Stomach (tissue), 9 donors: ENCODE data around the gene ASTN2. TPM values are rescaled to one million over a fixed set of nuclear protein-coding genes. Genes with fewer than 3 reads are reported as not detected.
"Not testable (repeated sequence)": the region's sequence is repeated elsewhere in the genome, so short reads cannot be mapped to it uniquely, and the experiment has no call there.

Experiments used
- DNase-seq, 2 donors: peaks; one replicate each; pipeline versions ENCODE4 v3.0.0 to v3.0.0-alpha.2; 2013 to 2019
- H3K27ac ChIP-seq, 5 donors: fragments of 200-600 bp in 4 of 5; sonication (generic) in 4 of 5; one replicate each; pipeline ENCODE4 v1.5.1; 2013 to 2019; ENCODE audit warnings: mild to moderate bottlenecking in 1 of 5, moderate library complexity in 1 of 5
- H3K27me3 ChIP-seq, 3 donors: fragments of 200-600 bp; sonication (generic); one replicate each; pipeline ENCODE4 v1.5.1; 2017 to 2019; ENCODE audit warnings: mixed run types in 1 of 3
- H3K36me3 ChIP-seq, 4 donors: fragments of 200-600 bp; sonication (generic); 1 replicate in 3 of 4; 2 replicates in 1 of 4; pipeline ENCODE4 v1.5.1; 2016 to 2019
- H3K4me1 ChIP-seq, 4 donors: fragments of 200-600 bp; sonication (generic); one replicate each; pipeline ENCODE4 v1.5.1; 2016 to 2019
- H3K4me3 ChIP-seq, 4 donors: fragments of 200-600 bp; sonication (generic) in 3 of 4; one replicate each; pipeline ENCODE4 v1.5.1; 2016 to 2019; ENCODE audit warnings: mild to moderate bottlenecking in 1 of 4
- H3K9me3 ChIP-seq, 4 donors: fragments of 200-600 bp; sonication (generic); one replicate each; pipeline ENCODE4 v1.5.1; 2016 to 2019
- EP300 ChIP-seq: sonication (generic); formaldehyde crosslinking; IDR thresholded peaks from one replicate; pipeline ENCODE4 v1.6.1; 2017; ENCODE audit warnings: antibody characterized with exemption
- POLR2A ChIP-seq, 4 donors: fragments of 450-650 bp; IDR thresholded peaks; one replicate each; pipeline ENCODE4 v1.6.1; 2016; ENCODE audit warnings: antibody characterized with exemption in 4 of 4, control low read depth in 2 of 4, mild to moderate bottlenecking in 1 of 4, moderate library complexity in 1 of 4
- POLR2AphosphoS5 ChIP-seq, 3 donors: sonication (generic); formaldehyde crosslinking; IDR thresholded peaks; one replicate each; pipeline ENCODE4 v1.6.1; 2016; ENCODE audit warnings: antibody characterized with exemption in 3 of 3
- WGBS, 5 donors: extraction: QIAGEN DNeasy Blood & Tissue Kit in 3 of 5; methylation state at CpG; one replicate each; pipeline versions ENCODE4 v1.1.5 to v1.1.7; 2013 to 2018; 5-methylcytosine and 5-hydroxymethylcytosine counted together
- intact Hi-C: fragments of 100-400 bp; cut with DNase I; formaldehyde crosslinking; loops from one replicate; pipeline ENCODE4 v1.15.1; 2023; ENCODE audit warnings: low total_unique reads
- polyA plus RNA-seq, 3 donors: library from polyadenylated mRNA; stranded (reverse); fragments of 200-250 nt; gene quantifications; one replicate each; pipeline ENCODE4 v1.2.3, GENCODE V29; 2013
- total RNA-seq, 5 donors: library from RNA; depleted of rRNA; stranded (reverse); fragments of >200 nt; gene quantifications; one replicate each; pipeline versions ENCODE4 v1.1.0 to v1.2.3, GENCODE V29; 2014 to 2016
- TF ChIP-seq, protein P1 (sequence below), 7 experiments: fragments of 450-650 bp in 4 of 7; fragments of 200-600 bp in 3 of 7; sonication (generic) in 3 of 7; IDR thresholded peaks; one replicate each; pipeline ENCODE4 v1.5.1; 2016 to 2019; ENCODE audit warnings: antibody characterized with exemption in 7 of 7, control low read depth in 2 of 7, mild to moderate bottlenecking in 1 of 7
- donor health status: healthy with polysubstance abuse.
- donor health status: Bipolar disorder and iron deficiency.
- donor health status: healthy.

Gene ASTN2
- total and polyA plus RNA-seq, 8 donors = 2.1 to 22.3 (median 4.2) TPM; not detected in 1

DNA sequence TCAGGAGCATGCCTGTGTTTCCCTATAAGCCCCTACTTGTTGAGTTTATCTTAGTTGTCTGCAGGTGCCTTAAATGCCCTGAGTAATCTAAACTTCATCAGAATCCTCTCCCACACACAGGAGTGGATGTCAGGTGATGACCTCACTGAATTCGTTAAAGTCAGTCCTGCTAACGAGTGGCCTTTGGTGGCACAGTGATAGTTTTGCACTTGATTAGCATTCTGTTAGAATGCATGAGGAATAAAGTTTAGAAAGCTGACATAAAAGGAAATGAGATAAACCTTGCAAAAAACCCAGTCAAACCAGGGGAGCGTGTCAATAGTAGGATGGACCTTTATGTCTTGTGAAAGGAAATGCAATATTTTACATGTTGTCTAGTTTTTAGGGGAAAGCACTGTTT lies 723.2 kb downstream of the ASTN2 start:
- H3K9me3 ChIP-seq = no peaks in the 10 kb centered on the region
- DNase-seq = no peak
- WGBS, 5 donors = 81 to 90% (median 84%) methylated on average over 3 of the region's 3 CpGs
- no peak overlapping the region for H3K4me3 ChIP-seq
- peaks cover 20 to 74% (median 42%) of the 10 kb centered on the region in 4 donors for H3K4me1 ChIP-seq
- no peaks in the 10 kb centered on the region for H3K36me3 ChIP-seq
- H3K27ac ChIP-seq = no peak overlapping the region
- intact Hi-C loops = no loop called here
- TF ChIP-seq, protein P1, sequence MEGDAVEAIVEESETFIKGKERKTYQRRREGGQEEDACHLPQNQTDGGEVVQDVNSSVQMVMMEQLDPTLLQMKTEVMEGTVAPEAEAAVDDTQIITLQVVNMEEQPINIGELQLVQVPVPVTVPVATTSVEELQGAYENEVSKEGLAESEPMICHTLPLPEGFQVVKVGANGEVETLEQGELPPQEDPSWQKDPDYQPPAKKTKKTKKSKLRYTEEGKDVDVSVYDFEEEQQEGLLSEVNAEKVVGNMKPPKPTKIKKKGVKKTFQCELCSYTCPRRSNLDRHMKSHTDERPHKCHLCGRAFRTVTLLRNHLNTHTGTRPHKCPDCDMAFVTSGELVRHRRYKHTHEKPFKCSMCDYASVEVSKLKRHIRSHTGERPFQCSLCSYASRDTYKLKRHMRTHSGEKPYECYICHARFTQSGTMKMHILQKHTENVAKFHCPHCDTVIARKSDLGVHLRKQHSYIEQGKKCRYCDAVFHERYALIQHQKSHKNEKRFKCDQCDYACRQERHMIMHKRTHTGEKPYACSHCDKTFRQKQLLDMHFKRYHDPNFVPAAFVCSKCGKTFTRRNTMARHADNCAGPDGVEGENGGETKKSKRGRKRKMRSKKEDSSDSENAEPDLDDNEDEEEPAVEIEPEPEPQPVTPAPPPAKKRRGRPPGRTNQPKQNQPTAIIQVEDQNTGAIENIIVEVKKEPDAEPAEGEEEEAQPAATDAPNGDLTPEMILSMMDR (IDR thresholded peaks at IDR 0.05) = no peak
- TF ChIP-seq POLR2AphosphoS5 (IDR thresholded peaks at IDR 0.05) (no peak), POLR2A (IDR thresholded peaks at IDR 0.05) (no peak), EP300 (no peak)
- no peaks in the 10 kb centered on the region for H3K27me3 ChIP-seq

DNA sequence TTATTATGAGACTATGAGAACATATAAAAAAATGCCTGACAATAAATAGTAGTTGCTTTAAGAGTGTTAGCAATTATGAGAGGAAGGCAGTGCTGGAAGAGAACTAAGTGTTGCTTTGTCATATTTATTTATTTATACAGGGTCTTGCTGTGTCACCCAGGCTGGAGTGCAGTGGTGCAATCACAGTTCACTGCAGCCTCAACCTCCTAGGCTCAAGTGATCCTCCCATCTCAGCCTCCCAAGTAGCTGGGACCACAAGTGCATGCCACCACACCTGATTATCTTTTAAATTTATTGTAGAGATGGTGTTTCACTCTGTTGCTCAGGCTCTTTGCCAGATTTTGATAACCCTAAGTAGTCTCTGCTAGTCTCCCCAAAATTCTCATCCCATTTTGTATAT lies 724.1 kb downstream of the ASTN2 start:
- intact Hi-C loops, H3K9me3 ChIP-seq, H3K4me3 ChIP-seq, H3K27ac ChIP-seq, H3K27me3 ChIP-seq, H3K36me3 ChIP-seq, DNase-seq: not testable (repeated sequence)
- H3K4me1 ChIP-seq = peaks cover 21 to 82% (median 48%) of the 10 kb centered on the region in 4 donors

DNA sequence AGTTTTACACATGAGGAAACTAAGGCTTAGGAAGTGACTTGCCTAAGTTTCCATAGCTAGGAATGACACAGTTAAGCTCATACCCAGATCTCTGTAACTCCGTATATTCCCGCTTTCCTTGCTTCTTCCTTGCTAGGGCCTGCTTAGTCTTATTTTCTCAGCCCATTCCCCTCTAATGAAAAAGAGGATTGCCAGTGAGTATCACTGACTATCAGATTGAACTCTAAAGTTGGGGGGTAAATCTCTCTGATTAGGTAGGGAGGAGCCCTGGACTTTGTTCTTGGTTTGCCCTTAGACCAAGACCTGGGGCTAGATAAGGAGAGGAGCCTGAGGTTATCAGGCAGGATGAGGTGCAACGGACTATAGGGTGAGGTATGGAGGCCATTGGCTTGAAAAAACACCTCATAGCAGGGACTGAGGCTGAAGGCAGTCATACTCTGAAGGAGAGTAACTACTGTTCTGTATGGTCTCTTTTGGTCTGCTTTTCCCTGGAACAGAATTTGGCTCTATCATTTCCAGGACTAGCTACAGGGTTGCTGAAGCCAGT lies 725.3 kb downstream of the ASTN2 start:
- 74 to 90% (median 78%) methylated on average over 3 of the region's 3 CpGs for WGBS, 5 donors
- Histone ChIP-seq H3K4me1 (peaks cover 21 to 76% (median 49%) of the 10 kb centered on the region in 4 donors), H3K9me3 (no peaks in the 10 kb centered on the region), H3K27ac (no peak overlapping the region), H3K27me3 (no peaks in the 10 kb centered on the region), H3K4me3 (no peak overlapping the region), H3K36me3 (no peaks in the 10 kb centered on the region)
- no peak for DNase-seq
- TF ChIP-seq, protein P1 (IDR thresholded peaks at IDR 0.05) = no peak
- TF ChIP-seq EP300 (no peak), POLR2A (IDR thresholded peaks at IDR 0.05) (no peak), POLR2AphosphoS5 (IDR thresholded peaks at IDR 0.05) (no peak)
- intact Hi-C loops = no loop called here

DNA sequence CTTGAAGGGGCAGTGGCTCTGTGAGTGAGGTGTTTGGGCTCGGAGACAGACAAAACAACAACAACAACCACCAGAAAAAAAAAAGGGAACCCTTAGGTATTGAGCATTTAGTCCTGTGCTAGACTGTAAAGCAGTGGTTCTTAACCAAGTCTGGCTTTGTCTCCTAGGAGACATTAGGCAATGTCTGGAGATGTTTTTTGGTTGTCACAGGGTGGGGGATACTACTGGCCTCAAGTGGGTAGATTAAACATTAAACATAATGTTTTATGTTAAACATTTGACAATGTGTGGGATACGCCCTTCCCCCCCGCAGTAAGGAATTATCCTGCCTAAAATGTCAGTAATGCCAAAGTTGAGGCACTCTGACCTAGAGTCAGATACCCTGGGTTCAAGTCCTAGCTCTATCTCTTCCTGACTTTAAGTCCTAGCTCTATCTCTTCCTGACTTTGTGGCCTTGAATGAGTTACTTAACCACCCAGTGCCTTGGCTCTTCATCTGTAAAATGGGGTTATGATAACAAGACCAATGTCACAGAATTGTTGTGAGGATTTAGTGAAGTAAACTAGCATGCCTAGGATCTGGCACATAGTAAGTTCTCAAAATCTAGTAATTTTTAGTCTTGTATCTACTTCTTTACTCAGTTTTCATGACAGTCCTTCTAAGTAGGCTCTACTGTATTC lies 725.9 kb downstream of the ASTN2 start:
- intact Hi-C loops = no loop called here
- Histone ChIP-seq H3K27me3 (no peaks in the 10 kb centered on the region), H3K27ac (no peak overlapping the region), H3K4me1 (peaks cover 21 to 75% (median 49%) of the 10 kb centered on the region in 4 donors), H3K36me3 (no peaks in the 10 kb centered on the region), H3K4me3 (peak overlapping the region in 1 of 4 donors; percentile 77), H3K9me3 (no peaks in the 10 kb centered on the region)
- no peak for DNase-seq
- no peak for TF ChIP-seq POLR2A (IDR thresholded peaks at IDR 0.05)
- TF ChIP-seq EP300 = no peak
- TF ChIP-seq POLR2AphosphoS5 (IDR thresholded peaks at IDR 0.05) = no peak
- 77 to 88% (median 82%) methylated on average over 3 of the region's 3 CpGs for WGBS, 5 donors

DNA sequence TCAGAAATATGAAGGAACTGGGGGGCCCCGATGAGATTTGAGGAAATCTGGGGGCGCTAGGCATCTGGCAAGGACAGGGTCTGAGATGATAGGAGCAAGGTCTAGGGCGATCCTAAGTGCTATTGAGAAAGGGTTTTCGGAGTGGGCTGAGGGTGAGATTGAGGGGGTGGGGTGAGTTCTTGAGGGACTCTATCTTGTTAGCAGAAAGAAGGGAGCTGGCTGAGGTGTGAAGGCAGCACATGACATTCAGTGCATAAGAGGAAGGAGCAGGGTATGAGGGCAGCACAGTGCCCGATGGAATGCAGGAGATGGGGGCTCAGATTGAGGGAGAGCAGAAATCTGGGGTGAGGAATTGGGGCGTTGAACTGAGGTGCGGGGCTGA lies 727.1 kb downstream of the ASTN2 start:
- intact Hi-C loops = no loop called here
- Histone ChIP-seq H3K4me1 (peaks cover 21 to 64% (median 43%) of the 10 kb centered on the region in 4 donors), H3K9me3 (no peaks in the 10 kb centered on the region), H3K4me3 (peak overlapping the region; percentile 76 to 88 (median 77)), H3K27me3 (no peaks in the 10 kb centered on the region), H3K27ac (peak overlapping the region in 3 of 5 donors; percentile 78 to 90 (median 87)), H3K36me3 (no peaks in the 10 kb centered on the region)
- TF ChIP-seq POLR2A (IDR thresholded peaks at IDR 0.05) = no peak
- TF ChIP-seq EP300 = no peak
- TF ChIP-seq, protein P1 (IDR thresholded peaks at IDR 0.05) = no peak
- TF ChIP-seq POLR2AphosphoS5 (IDR thresholded peaks at IDR 0.05) = no peak
- peak in 1 of 2 donors; percentile 49 for DNase-seq
- WGBS, 5 donors = 12 to 20% (median 14%) methylated on average over 7 of the region's 7 CpGs
